ENCODE data around the gene COL1A2.

COL1A2 gene

DNA sequence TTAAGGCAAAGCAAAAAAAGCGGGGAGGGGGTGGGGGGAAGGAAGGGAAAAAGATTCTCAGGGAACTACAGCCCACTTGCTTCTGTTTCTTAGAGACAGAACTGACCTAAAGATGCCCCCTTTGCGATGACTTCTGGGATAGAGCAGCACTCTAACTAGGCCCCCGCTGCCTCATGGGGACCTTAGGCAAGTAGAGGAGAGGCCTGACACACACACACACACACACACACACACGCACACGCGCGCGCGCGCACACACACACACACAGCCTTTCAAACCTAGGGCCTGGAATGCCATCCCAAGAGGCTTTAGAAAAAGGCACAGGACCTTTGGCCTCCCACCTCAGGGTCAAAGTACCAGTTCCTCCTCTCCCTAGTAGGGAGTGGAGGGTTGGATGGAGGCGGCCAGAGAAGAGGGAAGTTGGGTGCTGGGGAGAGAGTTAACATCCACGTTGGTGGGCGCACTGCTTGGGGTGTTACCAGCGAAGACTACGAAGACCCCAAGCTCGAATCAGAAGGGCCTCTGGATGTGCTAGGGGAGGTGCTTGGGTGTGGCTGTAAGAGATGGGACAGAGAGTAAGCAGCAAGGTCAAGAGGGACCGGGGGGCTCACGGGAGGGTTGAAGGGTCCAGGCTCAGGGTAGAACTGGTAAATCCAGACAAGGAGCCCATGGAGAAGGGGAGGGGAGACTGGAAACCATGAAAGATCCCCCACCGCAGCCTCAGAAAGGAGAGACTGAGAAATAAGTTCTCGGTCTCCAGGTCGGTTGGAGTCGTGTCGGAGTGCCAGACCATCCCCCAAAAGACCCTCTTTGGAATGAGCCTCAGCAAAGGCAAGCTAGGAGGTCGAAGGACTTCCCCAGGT, 1.2 kb upstream of the COL1A2 start:
- peaks cover 4% of the 10 kb centered on the region; the same call in 1 of the 2 replicates for H3K27me3 ChIP-seq
- no peak overlapping the region for H3K4me3 ChIP-seq (ENCODE audit: low read depth, low read length)
- TF ChIP-seq, protein P1, sequence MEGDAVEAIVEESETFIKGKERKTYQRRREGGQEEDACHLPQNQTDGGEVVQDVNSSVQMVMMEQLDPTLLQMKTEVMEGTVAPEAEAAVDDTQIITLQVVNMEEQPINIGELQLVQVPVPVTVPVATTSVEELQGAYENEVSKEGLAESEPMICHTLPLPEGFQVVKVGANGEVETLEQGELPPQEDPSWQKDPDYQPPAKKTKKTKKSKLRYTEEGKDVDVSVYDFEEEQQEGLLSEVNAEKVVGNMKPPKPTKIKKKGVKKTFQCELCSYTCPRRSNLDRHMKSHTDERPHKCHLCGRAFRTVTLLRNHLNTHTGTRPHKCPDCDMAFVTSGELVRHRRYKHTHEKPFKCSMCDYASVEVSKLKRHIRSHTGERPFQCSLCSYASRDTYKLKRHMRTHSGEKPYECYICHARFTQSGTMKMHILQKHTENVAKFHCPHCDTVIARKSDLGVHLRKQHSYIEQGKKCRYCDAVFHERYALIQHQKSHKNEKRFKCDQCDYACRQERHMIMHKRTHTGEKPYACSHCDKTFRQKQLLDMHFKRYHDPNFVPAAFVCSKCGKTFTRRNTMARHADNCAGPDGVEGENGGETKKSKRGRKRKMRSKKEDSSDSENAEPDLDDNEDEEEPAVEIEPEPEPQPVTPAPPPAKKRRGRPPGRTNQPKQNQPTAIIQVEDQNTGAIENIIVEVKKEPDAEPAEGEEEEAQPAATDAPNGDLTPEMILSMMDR (IDR thresholded peaks at IDR 0.05; ENCODE audit: low read depth, low read length) = no peak
- no peak for DNase-seq
- H3K4me1 ChIP-seq = no peaks in the 10 kb centered on the region
- H3K36me3 ChIP-seq = no peaks in the 10 kb centered on the region
- no peaks in the 10 kb centered on the region for H3K9me3 ChIP-seq

DNA sequence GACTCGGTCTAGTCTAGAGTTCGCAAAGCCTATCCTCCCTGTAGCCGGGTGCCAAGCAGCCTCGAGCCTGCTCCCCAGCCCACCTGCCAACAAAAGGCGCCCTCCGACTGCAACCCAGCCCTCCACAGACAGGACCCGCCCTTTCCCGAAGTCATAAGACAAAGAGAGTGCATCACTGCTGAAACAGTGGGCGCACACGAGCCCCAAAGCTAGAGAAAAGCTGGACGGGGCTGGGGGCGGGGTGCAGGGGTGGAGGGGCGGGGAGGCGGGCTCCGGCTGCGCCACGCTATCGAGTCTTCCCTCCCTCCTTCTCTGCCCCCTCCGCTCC, 622 bp upstream of the COL1A2 start:
- no peaks in the 10 kb centered on the region for H3K4me1 ChIP-seq
- TF ChIP-seq, protein P1 (IDR thresholded peaks at IDR 0.05; ENCODE audit: low read depth, low read length) = no peak
- no peak overlapping the region for H3K4me3 ChIP-seq (ENCODE audit: low read depth, low read length)
- peaks cover 4% of the 10 kb centered on the region; the same call in 1 of the 2 replicates for H3K27me3 ChIP-seq
- no peaks in the 10 kb centered on the region for H3K36me3 ChIP-seq
- no peaks in the 10 kb centered on the region for H3K9me3 ChIP-seq
- DNase-seq = no peak

DNA sequence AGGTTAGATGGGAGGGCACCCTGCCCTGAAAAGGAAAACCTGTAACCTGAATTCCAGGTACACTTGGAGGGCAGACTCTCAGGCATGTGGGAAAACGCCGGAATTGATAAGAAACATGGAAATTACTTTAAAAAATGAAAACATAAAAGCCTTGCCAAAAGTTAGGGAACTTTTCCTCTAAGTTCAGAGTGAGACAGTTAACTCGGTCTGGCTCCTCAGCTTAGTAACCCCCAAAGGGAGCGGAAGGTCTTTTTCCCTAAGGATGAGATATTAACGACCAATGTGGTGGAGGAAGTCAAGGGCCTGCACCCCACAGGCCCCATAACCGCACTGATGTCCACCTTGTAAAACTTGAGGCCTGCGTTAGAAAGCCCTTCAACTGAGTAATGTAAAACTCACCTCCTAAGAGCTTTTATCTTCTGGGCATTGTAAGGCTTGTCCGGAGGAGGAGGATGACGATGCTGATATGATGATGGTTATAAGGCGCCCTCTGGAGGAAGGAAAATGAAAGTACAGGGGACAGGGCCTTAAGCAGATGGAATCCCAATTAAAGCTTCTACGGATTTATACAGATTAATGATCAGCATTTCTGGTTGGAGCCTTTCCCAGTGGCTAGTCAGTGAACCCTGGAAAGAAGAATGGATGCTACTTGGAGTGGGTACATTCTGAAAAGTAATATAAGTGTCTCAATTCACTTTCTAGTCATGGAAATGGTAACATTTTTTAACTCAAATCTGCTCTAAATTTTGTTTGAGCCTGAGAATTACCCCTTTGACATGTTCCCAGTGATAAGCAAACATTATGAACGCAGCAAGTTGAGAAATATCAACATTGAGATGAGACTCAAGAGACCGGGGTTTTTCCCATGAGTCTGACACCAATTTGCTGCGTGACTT, 694 bp downstream of the COL1A2 start:
- TF ChIP-seq, protein P1 (IDR thresholded peaks at IDR 0.05; ENCODE audit: low read depth, low read length) = peak; percentile 85
- Histone ChIP-seq H3K4me3 (ENCODE audit: low read depth, low read length) (no peak overlapping the region), H3K9me3 (no peaks in the 10 kb centered on the region), H3K4me1 (no peaks in the 10 kb centered on the region), H3K36me3 (no peaks in the 10 kb centered on the region), H3K27me3 (peaks cover 4% of the 10 kb centered on the region; the same call in 1 of the 2 replicates)
- DNase-seq = peak; percentile 39

DNA sequence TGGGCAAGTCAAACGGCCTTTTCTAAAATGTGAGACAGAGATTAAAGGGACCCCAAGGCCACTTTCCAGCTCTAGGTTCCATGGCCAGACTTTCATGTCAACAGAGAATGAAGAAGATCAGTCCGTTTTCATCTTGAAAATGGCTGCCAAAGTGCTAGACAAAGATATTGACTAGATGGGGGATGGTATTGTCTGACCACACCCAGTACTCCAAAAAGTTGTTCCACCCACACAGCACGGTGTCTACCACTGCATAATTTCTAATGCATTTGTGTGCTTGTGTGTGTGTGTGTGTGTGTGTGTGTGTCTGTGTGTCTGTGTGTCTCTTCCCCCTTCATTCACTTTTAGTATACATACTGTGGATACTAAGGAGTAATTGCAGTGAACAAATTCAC, 1.3 kb downstream of the COL1A2 start:
- Histone ChIP-seq H3K9me3 (no peaks in the 10 kb centered on the region), H3K4me3 (ENCODE audit: low read depth, low read length) (no peak overlapping the region), H3K4me1 (no peaks in the 10 kb centered on the region), H3K36me3 (no peaks in the 10 kb centered on the region), H3K27me3 (peaks cover 4% of the 10 kb centered on the region)
- DNase-seq = no peak
- TF ChIP-seq, protein P1 (IDR thresholded peaks at IDR 0.05; ENCODE audit: low read depth, low read length) = no peak

DNA sequence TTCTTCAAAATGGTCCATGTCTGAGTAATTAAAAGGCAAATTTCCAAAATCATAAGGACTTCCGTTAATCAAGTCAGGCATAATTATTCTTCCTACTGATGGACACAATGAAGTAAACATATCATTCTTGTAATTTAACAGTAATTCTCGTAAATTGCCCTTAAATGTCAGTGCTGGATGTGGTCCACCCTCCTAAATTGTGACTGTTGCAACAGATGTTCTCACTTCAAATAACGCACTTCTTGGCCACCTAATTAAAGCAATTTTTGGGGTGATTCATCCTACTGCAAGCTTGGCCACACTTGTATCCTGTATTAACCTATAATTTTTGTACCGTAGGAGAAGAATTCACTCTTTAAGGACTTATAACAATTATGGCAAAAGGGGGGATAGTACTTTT, 1.9 kb downstream of the COL1A2 start:
- DNase-seq = no peak
- H3K4me1 ChIP-seq = no peaks in the 10 kb centered on the region
- H3K9me3 ChIP-seq = no peaks in the 10 kb centered on the region
- H3K36me3 ChIP-seq = no peaks in the 10 kb centered on the region
- TF ChIP-seq, protein P1 (IDR thresholded peaks at IDR 0.05; ENCODE audit: low read depth, low read length) = no peak
- H3K4me3 ChIP-seq (ENCODE audit: low read depth, low read length) = no peak overlapping the region
- peaks cover 4% of the 10 kb centered on the region for H3K27me3 ChIP-seq

Data from BE2C (cell line).